IMR-90 (cell line): Measurements from ENCODE around the gene FAM171A1. TPM values are rescaled to one million over a fixed set of nuclear protein-coding genes. Genes with fewer than 3 reads are reported as not detected.

Source experiments
- ATAC-seq: fragments of 200-7000 bp; cut with Tn5 transposase; 2 replicates; pipeline ENCODE4 v1.9.1; 2020; ENCODE audit warnings: low read depth, mild to moderate bottlenecking, moderate library complexity
- BruUV-seq: library from RNA; stranded (reverse); fragments of 400-500 nt; replicated peaks from 2 replicates; lab custom pipeline; 2021; lab: Mats Ljungman, UMichigan
- CTCF ChIA-PET: fragments of 300-600 bp; formaldehyde crosslinking; extraction: SDS; loops from one replicate; lab custom pipeline; 2021; ENCODE audit warnings: antibody characterized with exemption; lab: Yijun Ruan, JAX
- POLR2A ChIA-PET: fragments of 300-600 bp; sonication (Branson Sonifier 250); formaldehyde crosslinking; loops from one replicate; lab custom pipeline; 2022; ENCODE audit warnings: antibody characterized with exemption; ENCODE audit not compliant: unreplicated experiment; lab: Charles Lee
- DNase-seq: peaks from one replicate; pipeline ENCODE4 v3.0.0; 2013
- H2AFZ ChIP-seq: replicated peaks from 2 replicates; pipeline ENCODE3; 2013; ENCODE audit warnings: low read length, mild to moderate bottlenecking; ENCODE audit not compliant: poor library complexity
- H2AK5ac ChIP-seq: 2 replicates; pipeline ENCODE4 v1.6.1; 2013; ENCODE audit warnings: low read depth, low read length, inconsistent platforms
- H2AK9ac ChIP-seq: replicated peaks from 2 replicates; pipeline ENCODE3; 2013; ENCODE audit warnings: mild to moderate bottlenecking, low read depth, low read length, moderate library complexity; ENCODE audit not compliant: poor library complexity
- H2BK120ac ChIP-seq: 2 replicates; pipeline ENCODE4 v1.6.1; 2013; ENCODE audit warnings: low read depth, low read length, inconsistent platforms
- H2BK15ac ChIP-seq: 3 replicates; pipeline ENCODE4 v1.6.1; 2013; ENCODE audit warnings: low read depth, low read length, inconsistent platforms
- H2BK20ac ChIP-seq: 2 replicates; pipeline ENCODE4 v1.6.1; 2013; ENCODE audit warnings: low read depth, mild to moderate bottlenecking, inconsistent platforms, low read length, moderate library complexity
- H2BK5ac ChIP-seq: 2 replicates; pipeline ENCODE4 v1.6.1; 2013; ENCODE audit warnings: mild to moderate bottlenecking, low read depth, low read length, inconsistent platforms; ENCODE audit not compliant: poor library complexity, severe bottlenecking
- H3K14ac ChIP-seq: replicated peaks from 2 replicates; pipeline ENCODE4 v1.6.1; 2013; ENCODE audit warnings: low read depth, low read length, inconsistent platforms
- H3K18ac ChIP-seq: 2 replicates; pipeline ENCODE4 v1.6.1; 2013; ENCODE audit warnings: low read depth, low read length, control low read depth
- H3K23ac ChIP-seq: 2 replicates; pipeline ENCODE4 v1.6.1; 2013; ENCODE audit warnings: low read depth, low read length, inconsistent platforms
- H3K27ac ChIP-seq: 2 replicates; pipeline ENCODE4 v1.5.1; 2013; ENCODE audit warnings: mild to moderate bottlenecking, control low read depth, low read length; ENCODE audit not compliant: insufficient read depth
- H3K27me3 ChIP-seq: 2 replicates; pipeline ENCODE4 v1.6.1; 2013; ENCODE audit warnings: low read length; ENCODE audit not compliant: control insufficient read depth, insufficient read depth
- H3K36me3 ChIP-seq: 2 replicates; pipeline ENCODE4 v1.6.1; 2013; ENCODE audit warnings: low read length, mixed read lengths; ENCODE audit not compliant: control insufficient read depth, insufficient read depth
- H3K4ac ChIP-seq: 2 replicates; pipeline ENCODE4 v1.6.1; 2013; ENCODE audit warnings: low read depth, low read length, inconsistent platforms
- H3K4me1 ChIP-seq: 2 replicates; pipeline ENCODE4 v1.6.1; 2013; ENCODE audit warnings: low read length, mixed read lengths; ENCODE audit not compliant: control insufficient read depth, insufficient read depth
- H3K4me2 ChIP-seq: 2 replicates; pipeline ENCODE4 v1.6.1; 2013; ENCODE audit warnings: low read depth, mild to moderate bottlenecking, control low read depth, low read length, moderate library complexity
- H3K4me3 ChIP-seq: 2 replicates; pipeline ENCODE4 v1.5.1; 2013; ENCODE audit warnings: low read depth, mild to moderate bottlenecking, control low read depth, low read length, moderate library complexity; ENCODE audit not compliant: insufficient read depth
- H3K56ac ChIP-seq: 2 replicates; pipeline ENCODE4 v1.6.1; 2013; ENCODE audit warnings: low read length, inconsistent platforms; ENCODE audit not compliant: insufficient read depth; ENCODE audit errors: extremely low read depth
- H3K79me1 ChIP-seq, 2 experiments: 2 replicates each; pipeline ENCODE4 v1.6.1; 2013; ENCODE audit warnings: low read length in 2 of 2, inconsistent platforms in 1 of 2, low read depth in 1 of 2
- H3K9ac ChIP-seq: 2 replicates; pipeline ENCODE4 v1.6.1; 2013; ENCODE audit warnings: low read depth, low read length, control low read depth
- H3K9me1 ChIP-seq: 2 replicates; pipeline ENCODE4 v1.6.1; 2013; ENCODE audit warnings: low read length, inconsistent platforms; ENCODE audit not compliant: insufficient read depth
- H3K9me3 ChIP-seq: 2 replicates; pipeline ENCODE4 v1.6.1; 2013; ENCODE audit warnings: low read length; ENCODE audit not compliant: control insufficient read depth, insufficient read depth
- H4K20me1 ChIP-seq: 2 replicates; pipeline ENCODE4 v1.6.1; 2013; ENCODE audit warnings: low read length, inconsistent platforms; ENCODE audit not compliant: insufficient read depth
- H4K5ac ChIP-seq: 2 replicates; pipeline ENCODE4 v1.6.1; 2013; ENCODE audit warnings: mild to moderate bottlenecking, low read depth, low read length, control low read depth
- H4K8ac ChIP-seq, 2 experiments: 2 replicates each; pipeline ENCODE4 v1.6.1; 2013; ENCODE audit warnings: low read depth in 2 of 2, low read length in 2 of 2, control low read depth in 1 of 2, inconsistent platforms in 1 of 2
- H4K91ac ChIP-seq: 2 replicates; pipeline ENCODE4 v1.6.1; 2013; ENCODE audit warnings: low read depth, low read length, inconsistent platforms; ENCODE audit not compliant: insufficient read depth
- BHLHE40 ChIP-seq: fragments of 150-350 bp; IDR thresholded peaks from 2 replicates; pipeline ENCODE4 v1.6.1; 2016; ENCODE audit warnings: mild to moderate bottlenecking, low read depth, low read length
- CEBPB ChIP-seq: IDR thresholded peaks from 2 replicates; pipeline ENCODE4 v1.6.1; 2012; ENCODE audit warnings: low read depth, low read length, improper control_type of control experiment
- CHD1 ChIP-seq: IDR thresholded peaks from 2 replicates; pipeline ENCODE4 v1.6.1; 2012; ENCODE audit warnings: low read depth, low read length, improper control_type of control experiment
- CTCF ChIP-seq: conservative IDR thresholded peaks from 2 replicates; pipeline ENCODE4 v1.5.1; 2012; ENCODE audit warnings: mild to moderate bottlenecking, low read depth, low read length, improper control_type of control experiment
- ELK1 ChIP-seq: fragments of 150-350 bp; IDR thresholded peaks from 2 replicates; pipeline ENCODE4 v1.6.1; 2016; ENCODE audit warnings: low read depth, mild to moderate bottlenecking, low read length, moderate library complexity, borderline replicate concordance
- FOS ChIP-seq: fragments of 150-350 bp; IDR thresholded peaks from 2 replicates; pipeline ENCODE4 v1.6.1; 2016; ENCODE audit warnings: low read depth, low read length
- MAFK ChIP-seq: IDR thresholded peaks from 2 replicates; pipeline ENCODE4 v1.6.1; 2012; ENCODE audit warnings: low read depth, low read length, improper control_type of control experiment
- MAZ ChIP-seq: IDR thresholded peaks from 2 replicates; pipeline ENCODE4 v1.6.1; 2012; ENCODE audit warnings: low read depth, mild to moderate bottlenecking, low read length, improper control_type of control experiment, moderate library complexity, borderline replicate concordance
- MXI1 ChIP-seq: IDR thresholded peaks from 2 replicates; pipeline ENCODE4 v1.6.1; 2012; ENCODE audit warnings: low read depth, mild to moderate bottlenecking, low read length, moderate library complexity, borderline replicate concordance
- RAD21 ChIP-seq: IDR thresholded peaks from 2 replicates; pipeline ENCODE4 v1.6.1; 2012; ENCODE audit warnings: low read length, improper control_type of control experiment
- RCOR1 ChIP-seq: IDR thresholded peaks from 2 replicates; pipeline ENCODE4 v1.6.1; 2012; ENCODE audit warnings: mild to moderate bottlenecking, low read length, improper control_type of control experiment; ENCODE audit not compliant: insufficient replicate concordance
- USF2 ChIP-seq: fragments of 150-350 bp; IDR thresholded peaks from 2 replicates; pipeline ENCODE4 v1.6.1; 2017; ENCODE audit warnings: mild to moderate bottlenecking, antibody characterized with exemption, low read length, low read depth
- WGBS, 2 experiments: methylation state at CpG; one replicate each; pipeline versions ENCODE4 v1.1.5 to v1.1.7; 2013; ENCODE audit warnings: missing lambda C conversion rate in 2 of 2; ENCODE audit not compliant: insufficient read length in 1 of 2; ENCODE audit errors: extremely low coverage in 2 of 2; 5-methylcytosine and 5-hydroxymethylcytosine counted together
- dilution Hi-C: fragments of 300-500 bp; cut with HindIII; formaldehyde crosslinking; loops from one replicate; pipeline ENCODE4 v1.14.3; 2018; ENCODE audit warnings: low sequenced_read_pairs; ENCODE audit not compliant: unreplicated experiment
- in situ Hi-C: fragments of 300-500 bp; cut with MboI; formaldehyde crosslinking; loops from 3 replicates; pipeline ENCODE4 v1.14.3; 2019; ENCODE audit warnings: low sequenced_read_pairs, inconsistent platforms, mixed read lengths
- intact Hi-C: fragments of 100-400 bp; cut with micrococcal nuclease; formaldehyde crosslinking; loops from 2 replicates; pipeline ENCODE4 v1.10.0; 2022
- polyA plus RNA-seq, 3 experiments: library from polyadenylated mRNA; depleted of rRNA; stranded (reverse); fragments of >200 nt; gene quantifications; 2 replicates each; pipeline ENCODE4 v1.2.3, GENCODE V29; 2012; ENCODE audit warnings: low replicate concordance in 1 of 3
- total RNA-seq: library from RNA; depleted of rRNA; stranded (reverse); fragments of >200 nt; gene quantifications from 2 replicates; pipeline ENCODE4 v1.2.3, GENCODE V29; 2012

Gene FAM171A1
- total and polyA plus RNA-seq, 2 of the 4 experiments (the other 2 are of a cell fraction): 20.3 to 30.6 TPM

GRCh38 chr10:15241306-15241705 is 129.8 kb downstream of the FAM171A1 start:
- H3K18ac ChIP-seq: no peak overlapping the region
- no peak for DNase-seq
- H3K4me3 ChIP-seq: no peak overlapping the region
- ChIA-PET POLR2A (no interaction called here), CTCF (no interaction called here)
- dilution Hi-C loops: no loop called here
- H3K27ac ChIP-seq: no peak overlapping the region
- peaks cover 0 to 9% of the 10 kb centered on the region in 2 experiments; a peak in 1 of 4 replicates for H3K79me1 ChIP-seq
- H2BK5ac ChIP-seq: no peak overlapping the region
- no peak for ATAC-seq
- H2BK20ac ChIP-seq: no peak overlapping the region
- no peaks in the 10 kb centered on the region for H3K36me3 ChIP-seq
- no CpG with 5 or more reads among the region's 4 CpGs for WGBS, 2 experiments
- H2BK15ac ChIP-seq: no peak overlapping the region
- H4K20me1 ChIP-seq: no peaks in the 10 kb centered on the region
- H3K4me1 ChIP-seq: peaks cover 2% of the 10 kb centered on the region; the same call in 1 of the 2 replicates
- H3K27me3 ChIP-seq: no peaks in the 10 kb centered on the region
- H2AK5ac ChIP-seq: no peak overlapping the region
- H4K5ac ChIP-seq: no peak overlapping the region
- no peak overlapping the region for H2AK9ac ChIP-seq
- no peak overlapping the region for H4K8ac ChIP-seq
- intact Hi-C loops: no loop called here
- no peak overlapping the region for H3K4me2 ChIP-seq
- H3K56ac ChIP-seq: no peak overlapping the region
- H2BK120ac ChIP-seq: no peak overlapping the region
- no peak overlapping the region for H3K23ac ChIP-seq
- no peak for TF ChIP-seq RCOR1
- no peak for TF ChIP-seq MXI1
- TF ChIP-seq RAD21: no peak
- TF ChIP-seq ELK1: no peak
- TF ChIP-seq CHD1: no peak
- TF ChIP-seq CTCF: no peak
- no peak for TF ChIP-seq MAFK
- no peak for TF ChIP-seq MAZ
- TF ChIP-seq FOS: no peak
- TF ChIP-seq CEBPB: no peak
- TF ChIP-seq BHLHE40: no peak
- no peak for TF ChIP-seq USF2
- no peak overlapping the region for H3K4ac ChIP-seq
- no peak overlapping the region for H2AFZ ChIP-seq
- no peaks in the 10 kb centered on the region for H3K9me3 ChIP-seq
- in situ Hi-C loops: no loop called here
- H3K9ac ChIP-seq: no peak overlapping the region
- BruUV-seq: no TSS peak
- no peak overlapping the region for H4K91ac ChIP-seq
- H3K14ac ChIP-seq: no peak overlapping the region
- H3K9me1 ChIP-seq: peaks cover 4% of the 10 kb centered on the region; the same call in 1 of the 2 replicates
